ENCODE measurements around the gene HYCC1.

GRCh38 chr7:23043441-23043840 lies 29.5 kb upstream of the HYCC1 start:
- TF ChIP-seq, protein P1, sequence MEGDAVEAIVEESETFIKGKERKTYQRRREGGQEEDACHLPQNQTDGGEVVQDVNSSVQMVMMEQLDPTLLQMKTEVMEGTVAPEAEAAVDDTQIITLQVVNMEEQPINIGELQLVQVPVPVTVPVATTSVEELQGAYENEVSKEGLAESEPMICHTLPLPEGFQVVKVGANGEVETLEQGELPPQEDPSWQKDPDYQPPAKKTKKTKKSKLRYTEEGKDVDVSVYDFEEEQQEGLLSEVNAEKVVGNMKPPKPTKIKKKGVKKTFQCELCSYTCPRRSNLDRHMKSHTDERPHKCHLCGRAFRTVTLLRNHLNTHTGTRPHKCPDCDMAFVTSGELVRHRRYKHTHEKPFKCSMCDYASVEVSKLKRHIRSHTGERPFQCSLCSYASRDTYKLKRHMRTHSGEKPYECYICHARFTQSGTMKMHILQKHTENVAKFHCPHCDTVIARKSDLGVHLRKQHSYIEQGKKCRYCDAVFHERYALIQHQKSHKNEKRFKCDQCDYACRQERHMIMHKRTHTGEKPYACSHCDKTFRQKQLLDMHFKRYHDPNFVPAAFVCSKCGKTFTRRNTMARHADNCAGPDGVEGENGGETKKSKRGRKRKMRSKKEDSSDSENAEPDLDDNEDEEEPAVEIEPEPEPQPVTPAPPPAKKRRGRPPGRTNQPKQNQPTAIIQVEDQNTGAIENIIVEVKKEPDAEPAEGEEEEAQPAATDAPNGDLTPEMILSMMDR (IDR thresholded peaks at IDR 0.05; ENCODE audit: low read depth, low read length, poor library complexity, severe bottlenecking) = no peak
- TF ChIP-seq EZH2phosphoT487 (IDR thresholded peaks at IDR 0.05; ENCODE audit: borderline replicate concordance, low read length) = no peak

Data from DOHH2 (cell line).